SK-N-MC (cell line): ENCODE data around the gene PRR20G.

ENCODE experiments used
- DNase-seq: peaks from one replicate; pipeline ENCODE4 v3.0.0-alpha.2; 2011; ENCODE audit warnings: low read depth, low spot score
- H3K27ac ChIP-seq: fragments of 200-600 bp; sonication (generic); 2 replicates; pipeline ENCODE4 v1.5.1; 2016; ENCODE audit warnings: mixed run types
- H3K36me3 ChIP-seq: fragments of 200-600 bp; sonication (generic); 2 replicates; pipeline ENCODE4 v1.6.1; 2017; ENCODE audit warnings: antibody characterized with exemption, low read length, mixed read lengths; ENCODE audit not compliant: insufficient read depth
- H3K4me3 ChIP-seq: fragments of 200-600 bp; sonication (generic); 2 replicates; pipeline ENCODE4 v1.5.1; 2016
- H3K9ac ChIP-seq: fragments of 200-600 bp; sonication (generic); 2 replicates; pipeline ENCODE4 v1.8.0; 2017; ENCODE audit warnings: mixed run types, mixed read lengths; ENCODE audit not compliant: insufficient read length
- H3K9me3 ChIP-seq: fragments of 200-600 bp; sonication (generic); 2 replicates; pipeline ENCODE4 v1.6.1; 2017; ENCODE audit warnings: low read depth, mild to moderate bottlenecking, antibody characterized with exemption, low read length, moderate library complexity, mixed read lengths
- EZH2 ChIP-seq: fragments of 200-600 bp; sonication (generic); IDR thresholded peaks from one replicate; pipeline ENCODE4 v1.6.1; 2017; ENCODE audit warnings: antibody characterized with exemption
- FOXP2 ChIP-seq: optimal IDR thresholded peaks from 2 replicates; pipeline ENCODE3; 2011; ENCODE audit warnings: mild to moderate bottlenecking, moderate library complexity; ENCODE audit not compliant: insufficient read depth; ENCODE audit errors: extremely low read length, control extremely low read depth
- POLR2AphosphoS5 ChIP-seq: IDR thresholded peaks from 2 replicates; pipeline ENCODE4 v1.6.1; 2012; ENCODE audit warnings: mild to moderate bottlenecking, low read depth, low read length, borderline replicate concordance

Gene PRR20G

GRCh38 chr3:127234778-127235177 lies 53.1 kb downstream of the PRR20G start:
- no peak overlapping the region for H3K4me3 ChIP-seq
- H3K9ac ChIP-seq: no peak overlapping the region
- H3K27ac ChIP-seq: no peak overlapping the region
- no peaks in the 10 kb centered on the region for H3K9me3 ChIP-seq
- DNase-seq: no peak
- no peaks in the 10 kb centered on the region for H3K36me3 ChIP-seq
- TF ChIP-seq EZH2: no peak
- TF ChIP-seq POLR2AphosphoS5: no peak
- TF ChIP-seq FOXP2: no peak
